B cell (primary cell): ENCODE results near the gene ANAPC15.

Source experiments
- EZH2 ChIP-seq: IDR thresholded peaks from 2 replicates; pipeline ENCODE4 v1.6.1; 2012; ENCODE audit warnings: borderline replicate concordance, low read depth, mild to moderate bottlenecking, moderate library complexity, low read length; ENCODE audit not compliant: insufficient read depth, poor library complexity, severe bottlenecking
- TF ChIP-seq, protein P1 (sequence below): fragments of 200-600 bp; IDR thresholded peaks from one replicate; pipeline ENCODE4 v1.8.0; 2022; ENCODE audit warnings: antibody characterized with exemption, mild to moderate bottlenecking

DNA sequence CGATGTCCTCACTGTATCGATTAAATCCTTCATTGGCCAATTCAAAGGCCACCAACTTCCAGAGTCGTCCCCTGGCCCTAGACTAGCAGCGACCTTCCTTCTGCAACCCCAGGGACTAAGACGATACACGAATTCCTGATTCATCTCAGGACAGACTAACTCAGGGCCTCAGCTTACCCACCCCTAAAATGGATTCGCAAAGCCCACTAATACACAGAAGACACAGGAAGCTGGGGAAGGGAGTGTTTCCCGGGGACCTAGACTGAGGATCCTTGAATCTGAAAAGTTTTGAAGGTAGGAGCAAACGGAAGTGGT, 9.9 kb downstream of the ANAPC15 start:
- TF ChIP-seq EZH2, result no peak
- TF ChIP-seq, protein P1, sequence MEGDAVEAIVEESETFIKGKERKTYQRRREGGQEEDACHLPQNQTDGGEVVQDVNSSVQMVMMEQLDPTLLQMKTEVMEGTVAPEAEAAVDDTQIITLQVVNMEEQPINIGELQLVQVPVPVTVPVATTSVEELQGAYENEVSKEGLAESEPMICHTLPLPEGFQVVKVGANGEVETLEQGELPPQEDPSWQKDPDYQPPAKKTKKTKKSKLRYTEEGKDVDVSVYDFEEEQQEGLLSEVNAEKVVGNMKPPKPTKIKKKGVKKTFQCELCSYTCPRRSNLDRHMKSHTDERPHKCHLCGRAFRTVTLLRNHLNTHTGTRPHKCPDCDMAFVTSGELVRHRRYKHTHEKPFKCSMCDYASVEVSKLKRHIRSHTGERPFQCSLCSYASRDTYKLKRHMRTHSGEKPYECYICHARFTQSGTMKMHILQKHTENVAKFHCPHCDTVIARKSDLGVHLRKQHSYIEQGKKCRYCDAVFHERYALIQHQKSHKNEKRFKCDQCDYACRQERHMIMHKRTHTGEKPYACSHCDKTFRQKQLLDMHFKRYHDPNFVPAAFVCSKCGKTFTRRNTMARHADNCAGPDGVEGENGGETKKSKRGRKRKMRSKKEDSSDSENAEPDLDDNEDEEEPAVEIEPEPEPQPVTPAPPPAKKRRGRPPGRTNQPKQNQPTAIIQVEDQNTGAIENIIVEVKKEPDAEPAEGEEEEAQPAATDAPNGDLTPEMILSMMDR, result no peak
